DOHH2 (cell line): ENCODE results near the gene MAP3K9.

Experiments
- H3F3A ChIP-seq: fragments of 200-600 bp; sonication (generic), shearing (Covaris generic); 2 replicates; pipeline ENCODE4 v1.6.0; 2016; ENCODE audit warnings: antibody characterized with exemption, mild to moderate bottlenecking; ENCODE audit not compliant: control insufficient read depth, insufficient read depth
- H3K27ac ChIP-seq: fragments of 200-600 bp; sonication (generic); 2 replicates; pipeline ENCODE4 v1.5.1; 2014; ENCODE audit warnings: low read depth, mild to moderate bottlenecking, low read length, moderate library complexity
- H3K27me3 ChIP-seq: fragments of 200-600 bp; sonication (generic); 2 replicates; pipeline ENCODE4 v1.6.1; 2014; ENCODE audit warnings: mild to moderate bottlenecking, low read length, mixed read lengths; ENCODE audit not compliant: control insufficient read depth
- H3K36me3 ChIP-seq: fragments of 200-600 bp; sonication (generic); 2 replicates; pipeline ENCODE4 v1.6.1; 2014; ENCODE audit warnings: mild to moderate bottlenecking, low read length, moderate library complexity, mixed read lengths; ENCODE audit not compliant: control insufficient read depth
- H3K4me1 ChIP-seq: fragments of 200-600 bp; sonication (generic); 2 replicates; pipeline ENCODE4 v1.6.1; 2014; ENCODE audit warnings: mild to moderate bottlenecking, low read length, mixed read lengths; ENCODE audit not compliant: control insufficient read depth
- H3K4me2 ChIP-seq: fragments of 200-600 bp; sonication (generic); 2 replicates; pipeline ENCODE4 v1.6.0; 2014; ENCODE audit warnings: mild to moderate bottlenecking, low read length, moderate library complexity
- H3K4me3 ChIP-seq: fragments of 200-600 bp; sonication (generic); 2 replicates; pipeline ENCODE4 v1.5.1; 2014; ENCODE audit warnings: mild to moderate bottlenecking, low read length, mixed read lengths
- H3K79me2 ChIP-seq: fragments of 200-600 bp; sonication (generic); 2 replicates; pipeline ENCODE4 v1.6.1; 2014; ENCODE audit warnings: mild to moderate bottlenecking, low read length, mixed read lengths; ENCODE audit not compliant: control insufficient read depth
- H3K9me2 ChIP-seq: fragments of 200-600 bp; sonication (generic); replicated peaks from 2 replicates; pipeline ENCODE4 v1.6.1; 2014; ENCODE audit warnings: mild to moderate bottlenecking, low read length, mixed read lengths; ENCODE audit not compliant: control insufficient read depth
- H3K9me3 ChIP-seq: fragments of 200-600 bp; sonication (generic); 2 replicates; pipeline ENCODE4 v1.6.1; 2014; ENCODE audit warnings: antibody characterized with exemption, low read length, mixed read lengths; ENCODE audit not compliant: control insufficient read depth, insufficient read depth
- H4K20me1 ChIP-seq: fragments of 200-600 bp; sonication (generic); 2 replicates; pipeline ENCODE4 v1.6.0; 2014; ENCODE audit warnings: low read depth, mild to moderate bottlenecking, antibody characterized with exemption, low read length, moderate library complexity; ENCODE audit not compliant: control insufficient read depth, insufficient read depth
- CTCF ChIP-seq: fragments of 200-600 bp; sonication (generic); IDR thresholded peaks from one replicate; pipeline ENCODE4 v1.5.1; 2014; ENCODE audit warnings: antibody characterized with exemption, mild to moderate bottlenecking, low read depth, low read length; ENCODE audit not compliant: poor library complexity, severe bottlenecking
- EZH2phosphoT487 ChIP-seq: fragments of 200-600 bp; sonication (generic); IDR thresholded peaks from 2 replicates; pipeline ENCODE4 v1.6.1; 2017; ENCODE audit warnings: borderline replicate concordance, mild to moderate bottlenecking, antibody characterized with exemption, low read length, moderate library complexity, mixed read lengths

The MAP3K9 gene

GRCh38 chr14:70828188-70828587, 18.9 kb upstream of the MAP3K9 start:
- H3K27me3 ChIP-seq, result peaks cover 16% of the 10 kb centered on the region
- no peak overlapping the region for H3K4me2 ChIP-seq
- H4K20me1 ChIP-seq, result no peaks in the 10 kb centered on the region
- H3K79me2 ChIP-seq, result no peaks in the 10 kb centered on the region
- no peaks in the 10 kb centered on the region for H3K36me3 ChIP-seq
- H3K4me1 ChIP-seq, result no peaks in the 10 kb centered on the region
- no peaks in the 10 kb centered on the region for H3K9me3 ChIP-seq
- H3K27ac ChIP-seq, result no peak overlapping the region
- H3K9me2 ChIP-seq, result no peaks in the 10 kb centered on the region
- TF ChIP-seq EZH2phosphoT487 (no peak), CTCF (no peak)
- no peak overlapping the region for H3K4me3 ChIP-seq
- no peaks in the 10 kb centered on the region for H3F3A ChIP-seq

- H3K36me3 ChIP-seq, result no peaks in the 10 kb centered on the region
- no peak overlapping the region for H3K4me3 ChIP-seq
- H3F3A ChIP-seq, result no peaks in the 10 kb centered on the region
- H3K79me2 ChIP-seq, result no peaks in the 10 kb centered on the region
- peaks cover 21% of the 10 kb centered on the region for H3K27me3 ChIP-seq
- peaks cover 4% of the 10 kb centered on the region; the same call in 1 of the 2 replicates for H3K4me1 ChIP-seq
- H4K20me1 ChIP-seq, result no peaks in the 10 kb centered on the region
- H3K27ac ChIP-seq, result no peak overlapping the region
- no peak for TF ChIP-seq EZH2phosphoT487
- no peak for TF ChIP-seq CTCF
- H3K4me2 ChIP-seq, result no peak overlapping the region
- no peaks in the 10 kb centered on the region for H3K9me3 ChIP-seq
- no peaks in the 10 kb centered on the region for H3K9me2 ChIP-seq
These were observed 18.4 kb upstream of the MAP3K9 start for GRCh38 chr14:70827752-70828151.

GRCh38 chr14:70827347-70827746, 18.0 kb upstream of the MAP3K9 start:
- H3K4me3 ChIP-seq, result no peak overlapping the region
- H3K79me2 ChIP-seq, result no peaks in the 10 kb centered on the region
- H4K20me1 ChIP-seq, result no peaks in the 10 kb centered on the region
- H3F3A ChIP-seq, result no peaks in the 10 kb centered on the region
- TF ChIP-seq CTCF, result no peak
- TF ChIP-seq EZH2phosphoT487, result no peak
- no peaks in the 10 kb centered on the region for H3K9me2 ChIP-seq
- peaks cover 8% of the 10 kb centered on the region; the same call in 1 of the 2 replicates for H3K4me1 ChIP-seq
- H3K27ac ChIP-seq, result no peak overlapping the region
- H3K36me3 ChIP-seq, result no peaks in the 10 kb centered on the region
- H3K9me3 ChIP-seq, result no peaks in the 10 kb centered on the region
- H3K4me2 ChIP-seq, result no peak overlapping the region
- H3K27me3 ChIP-seq, result peaks cover 25% of the 10 kb centered on the region
